ENCODE measurements around the gene TMEM176A. TPM values are rescaled to one million over a fixed set of nuclear protein-coding genes. Genes with fewer than 3 reads are reported as not detected.
"Not testable (repeated sequence)": the region's sequence is repeated elsewhere in the genome, so short reads cannot be mapped to it uniquely, and the experiment has no call there.

TMEM176A gene, protein sequence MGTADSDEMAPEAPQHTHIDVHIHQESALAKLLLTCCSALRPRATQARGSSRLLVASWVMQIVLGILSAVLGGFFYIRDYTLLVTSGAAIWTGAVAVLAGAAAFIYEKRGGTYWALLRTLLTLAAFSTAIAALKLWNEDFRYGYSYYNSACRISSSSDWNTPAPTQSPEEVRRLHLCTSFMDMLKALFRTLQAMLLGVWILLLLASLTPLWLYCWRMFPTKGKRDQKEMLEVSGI
- 100 to 1,000 TPM in 1 of 3 donors, 10 to 100 TPM in 2; 80.7 to 126 (median 89.0) TPM for polyA plus RNA-seq (ENCODE audit: insufficient read length in 3 of 3)

DNA sequence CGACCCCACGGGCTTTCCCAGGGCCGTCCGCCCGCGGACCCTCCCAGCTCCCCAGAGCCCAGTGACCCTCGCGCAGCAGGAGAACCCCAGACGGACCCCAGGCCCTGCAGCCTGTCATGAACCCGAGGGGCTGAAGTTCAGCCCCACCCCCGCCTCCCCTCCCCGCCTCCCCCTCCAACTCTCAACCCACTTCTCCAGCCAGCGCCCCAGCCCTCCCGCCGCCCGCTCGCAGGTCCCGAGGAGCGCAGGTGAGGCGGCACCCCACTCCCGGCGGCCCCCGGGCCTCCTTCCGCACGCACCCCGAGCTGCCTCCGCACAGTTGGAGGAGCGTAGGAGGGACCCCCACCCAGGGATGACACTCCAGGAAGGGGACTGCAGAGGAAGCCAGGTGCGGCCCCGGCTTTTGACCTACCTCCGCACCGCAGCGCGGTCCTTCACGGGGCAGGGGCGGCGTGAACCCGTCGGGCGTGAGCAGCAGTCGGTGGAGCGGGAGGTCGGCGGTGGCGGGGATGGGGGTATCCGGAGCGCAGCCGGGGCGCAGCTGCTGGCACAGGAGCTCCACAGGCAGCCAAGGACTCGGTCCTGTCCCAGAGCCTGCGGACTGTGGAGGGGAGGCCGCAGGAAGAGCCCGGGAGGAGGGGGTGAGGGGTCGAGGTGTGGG lies at the start of gene TMEM176A:
Gene TMEM176A, plus strand, starts transcription at position 189 of the 661 bp plus-strand sequence. CDS start 782 bp downstream, outside the sequence.
- no peak for DNase-seq (ENCODE audit: low read depth in 3 of 3, low spot score in 2 of 3)

- no peak for DNase-seq (ENCODE audit: low read depth in 3 of 3, low spot score in 2 of 3)
Observed at GRCh38 chr7:150751702-150752101, 48.9 kb upstream of the TMEM176A start.

DNA sequence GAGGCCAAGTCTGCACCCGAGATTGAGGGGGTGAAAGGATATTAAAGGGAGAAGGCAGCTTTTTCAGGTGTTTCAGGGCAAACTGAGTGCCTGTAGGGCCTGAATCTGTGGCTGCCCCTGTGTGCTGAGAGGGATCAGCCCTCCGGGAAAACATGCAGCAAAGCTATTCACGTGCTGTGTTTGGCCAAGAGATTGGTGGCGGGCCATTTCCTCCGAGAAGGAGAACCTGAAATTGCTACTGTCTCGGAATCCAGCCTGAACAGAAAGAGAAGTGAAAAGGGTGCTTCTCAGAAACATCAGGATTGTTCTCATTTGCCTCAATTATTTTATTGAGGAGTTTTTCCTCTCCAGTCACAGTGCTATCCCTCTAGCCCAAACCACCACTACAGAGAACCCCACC lies 47.3 kb upstream of the TMEM176A start:
- DNase-seq (ENCODE audit: low read depth in 3 of 3, low spot score in 2 of 3) = no peak

GRCh38 chr7:150753826-150754603 lies 46.6 kb upstream of the TMEM176A start:
- no peak for DNase-seq (ENCODE audit: low read depth in 3 of 3, low spot score in 2 of 3)

DNA sequence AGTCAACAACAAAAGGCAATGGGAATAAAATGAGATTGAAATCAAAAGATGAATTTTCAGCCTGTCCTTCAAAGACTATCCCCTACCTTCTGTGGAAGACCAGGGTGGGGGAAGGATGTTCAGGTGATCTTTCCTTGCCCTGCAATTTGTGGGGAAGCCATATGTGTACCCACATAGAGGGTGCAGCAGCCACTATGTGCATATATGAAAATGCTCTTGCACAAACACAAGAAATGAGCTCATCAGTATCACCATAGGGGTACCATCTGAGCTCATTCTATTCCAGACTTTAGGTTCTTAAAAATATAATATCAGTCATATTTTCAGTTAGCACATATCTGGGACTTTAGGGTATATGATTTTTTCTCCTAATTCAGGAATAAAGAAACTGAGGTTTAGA lies 45.6 kb upstream of the TMEM176A start:
- no peak for DNase-seq (ENCODE audit: low read depth in 3 of 3, low spot score in 2 of 3)

DNA sequence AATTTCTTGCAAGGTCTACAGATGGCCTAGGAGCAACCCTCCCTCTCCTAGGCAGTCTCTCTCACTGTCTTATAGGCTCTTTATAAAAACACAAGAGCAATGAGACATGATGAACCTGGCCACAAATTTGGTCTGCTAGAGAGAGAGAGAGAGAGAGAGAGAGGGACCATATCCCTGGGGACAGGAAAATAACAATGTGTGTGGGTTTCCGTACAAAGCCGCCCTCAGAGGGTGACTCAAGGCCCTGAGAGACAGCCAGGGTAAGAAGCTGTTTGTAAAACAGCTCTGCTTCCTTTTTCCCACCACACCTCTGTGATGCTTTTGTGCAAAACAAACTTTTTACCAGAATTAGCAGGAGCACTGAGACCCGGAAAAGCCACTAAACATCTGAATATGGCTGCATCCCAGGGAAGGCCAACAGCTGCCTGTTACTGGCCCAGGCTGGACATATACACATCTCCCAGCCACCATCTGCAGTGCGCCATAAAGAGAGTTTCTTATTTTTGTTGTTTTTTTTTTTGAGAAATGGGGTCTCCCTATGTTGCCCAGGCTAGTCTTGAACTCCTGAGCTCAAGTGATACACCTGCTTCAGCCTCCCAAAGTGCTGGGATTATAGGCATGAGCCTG lies 45.0 kb upstream of the TMEM176A start:
- no peak for DNase-seq (ENCODE audit: low read depth in 3 of 3, low spot score in 2 of 3)

DNA sequence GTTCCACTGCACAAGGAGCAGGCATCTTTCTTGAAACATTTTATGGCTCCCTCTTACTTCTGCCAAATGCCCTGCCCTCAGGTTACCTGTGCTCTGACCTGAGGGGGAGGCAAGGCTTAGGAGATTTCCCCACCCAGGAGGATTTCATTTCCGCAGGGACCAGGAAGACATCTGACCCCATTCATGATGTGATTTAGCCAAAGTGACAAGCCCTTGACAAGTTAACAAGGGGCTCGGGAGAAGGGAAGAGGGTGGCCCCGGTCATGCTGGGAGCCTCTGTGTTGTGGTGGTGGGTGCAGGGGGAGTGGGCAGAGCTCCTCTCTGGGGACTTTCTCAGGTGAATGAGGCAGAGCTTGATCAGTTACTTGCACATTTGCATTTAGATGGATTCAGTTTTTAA lies 44.4 kb upstream of the TMEM176A start:
- DNase-seq (ENCODE audit: low read depth in 3 of 3, low spot score in 2 of 3) = no peak

GRCh38 chr7:150756858-150757257 lies 43.7 kb upstream of the TMEM176A start:
- no peak for DNase-seq (ENCODE audit: low read depth in 3 of 3, low spot score in 2 of 3)

DNA sequence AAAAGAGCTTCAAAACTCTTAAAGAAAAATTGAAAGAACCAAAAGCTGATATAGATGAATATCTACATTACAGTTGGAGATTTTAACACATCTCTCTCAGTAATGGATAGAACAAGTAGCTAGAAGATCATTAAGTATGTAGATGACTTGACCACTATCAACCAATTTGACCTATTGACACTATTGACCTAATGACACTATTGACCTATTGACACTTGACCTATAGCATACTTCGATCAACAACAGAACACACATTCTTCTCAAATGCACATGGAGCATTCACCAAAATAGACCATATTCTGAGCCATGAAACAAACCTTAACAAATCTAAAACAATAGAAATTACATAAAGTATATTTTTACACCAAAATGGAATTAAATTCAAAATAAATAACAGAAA lies 41.1 kb upstream of the TMEM176A start:
- no peak for DNase-seq (ENCODE audit: low read depth in 3 of 3, low spot score in 2 of 3)

GRCh38 chr7:150766334-150766709 lies 34.2 kb upstream of the TMEM176A start:
- DNase-seq (ENCODE audit: low read depth in 3 of 3, low spot score in 2 of 3) = no peak

DNA sequence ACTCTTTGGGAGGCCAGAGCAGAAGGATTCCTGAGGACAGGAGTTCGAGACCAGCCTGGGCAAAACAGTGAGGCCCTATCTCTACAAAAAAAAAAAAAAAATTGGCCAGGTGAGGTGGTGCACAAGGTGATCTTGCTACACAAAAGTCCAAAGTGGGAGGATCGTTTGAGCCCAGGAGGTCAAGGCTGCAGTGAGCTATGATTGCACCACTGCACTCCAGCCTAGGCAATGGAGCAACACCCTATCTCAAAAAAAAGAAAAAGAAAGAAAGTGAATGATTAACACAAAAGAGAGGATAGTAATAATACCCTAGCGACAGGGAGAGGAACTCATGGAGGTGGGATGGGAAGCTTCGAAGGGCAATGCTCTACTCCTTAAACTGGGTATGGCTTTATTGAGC lies 30.8 kb upstream of the TMEM176A start:
- no peak for DNase-seq (ENCODE audit: low read depth in 3 of 3, low spot score in 2 of 3)

GRCh38 chr7:150774131-150774530 lies 26.4 kb upstream of the TMEM176A start:
- not testable (repeated sequence) for DNase-seq (ENCODE audit: low read depth in 3 of 3, low spot score in 2 of 3)

GRCh38 chr7:150778014-150778737 lies 22.4 kb upstream of the TMEM176A start:
- DNase-seq (ENCODE audit: low read depth in 3 of 3, low spot score in 2 of 3) = no peak

DNA sequence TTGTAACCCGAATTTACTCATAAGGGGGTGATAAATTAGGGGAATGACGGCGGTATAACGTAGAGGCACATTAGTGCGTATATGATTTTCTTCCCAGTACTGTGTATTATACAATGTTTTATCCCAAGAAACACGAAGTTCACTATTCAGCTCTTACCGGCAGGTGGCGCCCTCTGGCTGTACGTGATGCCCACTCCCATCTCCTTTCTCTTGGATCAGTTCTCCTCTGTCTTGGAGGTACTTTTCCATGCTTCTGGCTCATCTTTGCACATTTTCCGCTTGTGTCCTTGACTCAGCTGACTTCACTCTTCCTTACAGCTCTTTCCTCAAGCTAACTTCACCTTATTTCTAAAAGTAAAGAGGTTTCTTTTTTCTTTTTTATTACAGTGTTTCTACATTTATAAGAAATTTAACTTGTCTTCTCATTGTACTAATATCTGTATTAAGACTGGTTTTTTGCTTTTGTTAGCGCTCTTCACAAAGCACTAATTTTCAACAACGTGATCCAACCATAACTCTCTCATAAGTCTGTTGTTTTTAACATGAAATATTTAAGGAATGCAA lies 21.7 kb upstream of the TMEM176A start:
- DNase-seq (ENCODE audit: low read depth in 3 of 3, low spot score in 2 of 3) = peak; percentile 50 to 72 (median 64)

GRCh38 chr7:150780292-150780691 lies 20.3 kb upstream of the TMEM176A start:
- DNase-seq (ENCODE audit: low read depth in 3 of 3, low spot score in 2 of 3) = no peak

GRCh38 chr7:150781103-150781502 lies 19.5 kb upstream of the TMEM176A start:
- DNase-seq (ENCODE audit: low read depth in 3 of 3, low spot score in 2 of 3) = no peak

GRCh38 chr7:150781961-150782360 lies 18.6 kb upstream of the TMEM176A start:
- no peak for DNase-seq (ENCODE audit: low read depth in 3 of 3, low spot score in 2 of 3)

DNA sequence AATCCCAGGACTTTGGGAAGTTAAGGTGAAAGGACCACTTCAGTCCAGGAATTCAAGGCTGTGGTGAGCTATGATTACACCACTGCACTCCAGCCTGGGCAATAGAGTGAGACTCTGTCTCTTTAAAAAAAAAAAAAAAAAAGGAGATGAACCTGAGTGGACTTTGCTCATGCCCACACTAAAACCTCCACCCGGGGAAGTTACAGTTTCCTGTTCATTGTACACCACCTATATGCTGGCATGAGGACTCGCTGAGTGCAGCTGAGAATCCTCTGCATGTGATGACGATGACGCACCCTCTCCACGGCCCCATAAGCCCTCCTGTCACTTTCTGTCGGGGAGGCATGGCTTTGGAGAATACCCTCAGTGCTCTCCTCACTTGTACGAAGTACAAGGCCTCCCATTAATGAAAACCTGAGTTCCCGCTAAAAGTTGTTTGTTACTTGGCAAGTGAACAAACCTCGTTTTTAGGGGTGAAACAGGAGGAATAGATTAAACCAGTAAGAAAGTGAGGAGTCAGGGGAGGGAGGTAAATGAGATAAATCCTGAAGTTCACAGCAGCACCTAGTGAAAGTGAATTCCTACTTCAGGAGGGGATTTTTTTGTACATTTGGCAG lies 16.3 kb upstream of the TMEM176A start:
- no peak for DNase-seq (ENCODE audit: low read depth in 3 of 3, low spot score in 2 of 3)

- no peak for DNase-seq (ENCODE audit: low read depth in 3 of 3, low spot score in 2 of 3)
Observed at GRCh38 chr7:150784954-150785353, 15.6 kb upstream of the TMEM176A start.

All from right renal cortex interstitium (tissue), 3 donors.